GM11168 (cell line): ENCODE results near the gene BIVM.
"Not testable (repeated sequence)": the region's sequence is repeated elsewhere in the genome, so short reads cannot be mapped to it uniquely, and the experiment has no call there.

ENCODE experiments used
- in situ Hi-C: fragments of 300-500 bp; cut with MboI; formaldehyde crosslinking; loops from one replicate; pipeline ENCODE4 v1.12.0; 2022; ENCODE audit warnings: low sequenced_read_pairs; ENCODE audit not compliant: unreplicated experiment

The BIVM gene, protein sequence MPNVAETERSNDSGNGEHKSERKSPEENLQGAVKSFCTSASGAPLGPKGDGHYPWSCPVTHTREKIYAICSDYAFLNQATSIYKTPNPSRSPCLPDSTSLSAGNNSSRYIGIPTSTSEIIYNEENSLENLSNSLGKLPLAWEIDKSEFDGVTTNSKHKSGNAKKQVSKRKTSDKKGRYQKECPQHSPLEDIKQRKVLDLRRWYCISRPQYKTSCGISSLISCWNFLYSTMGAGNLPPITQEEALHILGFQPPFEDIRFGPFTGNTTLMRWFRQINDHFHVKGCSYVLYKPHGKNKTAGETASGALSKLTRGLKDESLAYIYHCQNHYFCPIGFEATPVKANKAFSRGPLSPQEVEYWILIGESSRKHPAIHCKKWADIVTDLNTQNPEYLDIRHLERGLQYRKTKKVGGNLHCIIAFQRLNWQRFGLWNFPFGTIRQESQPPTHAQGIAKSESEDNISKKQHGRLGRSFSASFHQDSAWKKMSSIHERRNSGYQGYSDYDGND

DNA sequence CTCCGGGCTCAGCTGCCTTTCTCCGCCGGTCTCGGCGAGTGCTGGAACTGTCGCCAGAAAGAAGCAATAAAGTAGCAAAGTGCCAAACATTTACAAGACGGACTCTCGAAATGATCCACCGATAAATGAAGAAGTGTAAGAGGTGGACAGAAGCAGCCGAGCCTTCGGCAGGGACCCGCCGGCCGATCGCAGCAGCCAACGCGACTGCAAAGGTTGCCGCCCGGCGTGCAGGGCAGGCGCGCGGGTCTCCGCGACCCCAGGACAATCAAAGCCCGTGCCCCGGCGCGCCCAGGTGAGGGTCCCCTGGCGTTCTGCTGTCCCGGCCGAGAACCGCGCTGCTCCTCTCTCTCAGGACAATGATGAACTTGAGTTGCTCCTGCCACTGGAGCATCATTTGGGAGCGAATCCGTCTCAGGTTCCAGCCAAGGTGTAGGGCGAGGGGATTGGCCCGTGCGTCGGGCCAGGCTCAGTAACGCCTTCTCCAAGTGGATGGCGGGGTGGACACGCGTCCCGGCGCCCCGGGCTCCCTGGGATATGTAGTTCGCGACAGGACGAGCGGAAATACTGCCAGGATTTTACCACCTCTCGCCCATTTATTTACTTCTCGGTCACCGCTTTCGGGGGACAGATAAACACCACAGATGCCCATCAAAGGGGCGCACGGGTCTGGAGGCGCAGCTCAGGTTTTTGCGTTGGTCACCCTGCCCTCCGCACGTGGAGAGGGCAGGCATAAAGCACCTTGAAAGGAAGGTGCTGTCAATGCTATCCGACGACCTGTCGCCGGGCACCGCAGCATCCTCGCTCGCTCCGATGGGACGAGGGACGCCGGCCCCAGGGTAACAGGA lies at the start of gene BIVM, which contains the start of gene POGLUT2:
Gene BIVM, plus strand, starts transcription at position 539 of the 845 bp plus-strand sequence. CDS start 8,149 bp downstream, outside the sequence.
Gene POGLUT2, minus strand, starts transcription at position 396 of the 845 bp plus-strand sequence. Its CDS starts 306 bp downstream, at position 90.
- in situ Hi-C loops, result no loop called here

DNA sequence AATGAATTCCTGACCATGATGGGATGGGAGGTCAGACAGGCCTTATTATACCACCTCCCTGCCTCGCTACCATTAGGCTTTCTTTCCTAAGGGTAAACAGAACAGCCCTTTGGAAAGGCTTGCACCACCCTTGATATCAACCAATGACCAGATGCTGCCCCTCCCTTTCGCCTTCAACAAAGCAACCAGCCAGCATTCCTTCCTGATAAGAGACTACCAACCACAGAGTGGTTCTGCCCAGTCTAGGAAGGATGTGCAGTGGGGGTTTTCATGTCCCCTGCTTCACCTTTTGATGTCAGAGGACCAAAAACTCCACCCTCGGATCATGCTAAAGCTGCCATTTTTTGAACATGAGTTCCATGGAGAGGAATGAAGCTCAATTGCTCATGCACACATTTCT lies 47.0 kb upstream of the BIVM start:
- in situ Hi-C loops, result no loop called here

DNA sequence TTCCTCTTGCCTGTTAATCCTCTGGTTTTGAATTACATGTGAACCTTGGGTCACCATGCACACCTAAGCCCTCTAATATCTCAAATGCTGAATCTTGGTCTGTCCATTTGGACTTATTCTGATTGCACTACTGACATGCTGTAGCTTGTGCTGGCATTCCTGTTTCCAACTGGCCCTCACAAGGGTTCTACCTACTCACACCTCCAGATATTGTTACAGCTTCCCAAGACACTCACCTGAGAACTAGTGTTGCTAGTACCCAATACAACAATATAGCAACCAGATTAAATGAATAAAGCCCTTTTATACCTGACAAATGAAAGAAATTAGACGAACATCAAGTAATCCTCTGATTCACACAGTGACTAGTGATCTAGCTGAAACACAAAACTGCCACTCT lies 41.9 kb upstream of the BIVM start:
- in situ Hi-C loops, result no loop called here

DNA sequence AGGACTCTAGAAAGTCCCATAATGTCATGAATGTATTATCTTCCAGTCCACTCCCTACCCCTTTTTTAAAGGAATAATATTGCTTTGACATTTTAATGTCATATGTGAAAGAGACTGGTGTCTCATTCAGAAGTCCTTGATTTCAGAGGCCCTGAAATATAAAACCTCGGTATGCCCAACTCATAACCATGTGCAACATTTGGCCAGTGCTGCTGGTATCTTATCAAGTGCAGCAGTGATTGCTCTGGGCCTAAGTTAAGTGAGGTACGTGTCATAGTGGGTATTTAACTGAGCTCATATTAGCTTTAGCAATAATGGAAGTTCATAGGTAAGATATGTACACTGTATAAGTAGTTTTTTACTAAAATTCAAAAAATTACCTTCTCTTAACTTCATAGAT lies 40.1 kb upstream of the BIVM start:
- in situ Hi-C loops, result no loop called here

DNA sequence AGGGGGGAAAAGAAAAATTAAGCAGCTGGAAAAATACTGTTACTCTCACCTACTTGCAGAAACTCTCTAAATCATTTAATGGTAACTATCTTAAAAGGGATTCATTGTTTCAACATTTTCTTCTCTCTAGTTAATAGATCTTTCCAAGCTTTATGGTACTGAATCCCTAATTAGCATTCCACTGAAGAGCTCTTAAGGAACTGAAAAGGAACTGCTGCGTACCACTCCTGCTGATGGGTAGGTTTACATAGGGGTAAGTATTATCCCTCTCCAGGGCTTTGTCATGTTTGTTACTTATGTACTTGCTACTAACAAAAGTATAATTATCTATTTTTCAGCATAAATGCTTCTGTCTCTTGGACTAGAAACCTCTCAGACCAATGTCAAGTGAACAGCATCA lies 37.8 kb upstream of the BIVM start:
- in situ Hi-C loops, result no loop called here

DNA sequence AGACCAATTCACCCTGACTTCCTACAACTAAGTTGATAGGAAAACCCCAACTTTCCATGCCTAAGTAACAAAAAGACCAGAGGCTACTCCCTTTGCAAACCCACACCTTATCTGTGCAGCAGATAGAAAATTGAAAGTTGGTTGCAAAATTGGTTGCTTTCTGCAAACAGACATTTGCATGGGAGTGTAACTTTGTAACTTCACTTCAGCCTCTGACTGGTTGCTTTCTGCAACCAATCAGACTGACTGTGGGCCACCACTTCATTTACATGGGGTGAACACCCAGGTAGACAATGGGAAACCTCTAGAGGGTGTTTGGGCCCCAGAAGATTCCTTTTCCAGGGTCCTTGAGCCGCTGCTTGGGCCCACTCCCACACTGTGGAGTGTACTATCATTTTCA lies 35.2 kb upstream of the BIVM start:
- in situ Hi-C loops, result no loop called here

DNA sequence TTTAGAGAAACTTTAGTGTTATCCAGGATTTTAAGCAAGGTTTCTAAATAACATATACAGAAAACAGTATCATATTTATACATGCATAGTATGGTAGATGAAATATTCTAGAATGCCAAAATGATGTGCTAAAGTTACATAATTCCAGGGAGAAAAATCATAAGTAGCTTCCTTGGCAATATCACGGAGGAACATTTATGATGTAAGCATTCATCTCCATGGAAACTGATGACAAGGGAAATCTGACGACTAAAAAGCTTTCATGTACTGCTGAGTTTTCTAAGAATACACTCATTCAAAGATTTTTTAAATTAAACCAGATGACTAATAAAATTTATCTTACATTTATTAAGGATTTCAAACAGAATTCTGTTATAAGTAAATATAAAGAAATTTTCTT lies 30.0 kb upstream of the BIVM start:
- in situ Hi-C loops, result no loop called here

DNA sequence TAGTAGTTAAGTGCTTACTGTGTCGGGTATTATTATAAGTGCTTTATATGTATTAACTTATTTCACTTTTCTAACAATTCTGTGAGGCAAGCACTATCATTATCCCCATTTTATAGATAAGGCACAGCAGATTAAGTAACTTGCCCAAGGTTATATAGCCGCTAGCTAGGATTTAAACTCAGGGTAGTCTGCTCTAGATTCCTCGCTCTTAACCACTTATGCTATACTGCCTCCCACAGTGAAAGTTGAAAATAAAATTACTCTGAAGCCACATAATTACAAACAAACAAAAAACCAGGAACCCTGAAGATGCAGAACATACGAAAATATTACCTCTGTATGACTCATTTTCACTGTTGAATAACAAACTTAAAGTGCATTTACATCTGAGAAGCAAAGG lies 29.2 kb upstream of the BIVM start:
- in situ Hi-C loops, result no loop called here

DNA sequence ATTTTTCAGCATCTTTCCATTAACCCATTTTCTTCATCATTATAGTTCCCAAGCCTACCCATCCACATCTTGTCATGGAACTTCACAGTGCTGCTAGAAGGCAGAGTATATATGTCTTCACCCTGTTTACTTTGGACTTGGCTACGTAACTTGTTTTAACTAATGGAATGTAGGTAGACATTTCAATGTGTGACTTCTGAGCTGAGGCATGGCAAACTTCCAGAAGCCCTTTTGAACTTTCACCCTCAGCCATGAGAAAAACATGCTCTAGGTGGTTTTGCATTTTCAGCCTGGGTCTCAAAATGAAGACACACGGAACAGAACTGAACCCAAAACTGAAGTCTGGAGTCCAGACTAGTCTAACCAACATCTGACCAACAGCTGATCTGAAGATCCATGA lies 28.5 kb upstream of the BIVM start:
- in situ Hi-C loops, result no loop called here

DNA sequence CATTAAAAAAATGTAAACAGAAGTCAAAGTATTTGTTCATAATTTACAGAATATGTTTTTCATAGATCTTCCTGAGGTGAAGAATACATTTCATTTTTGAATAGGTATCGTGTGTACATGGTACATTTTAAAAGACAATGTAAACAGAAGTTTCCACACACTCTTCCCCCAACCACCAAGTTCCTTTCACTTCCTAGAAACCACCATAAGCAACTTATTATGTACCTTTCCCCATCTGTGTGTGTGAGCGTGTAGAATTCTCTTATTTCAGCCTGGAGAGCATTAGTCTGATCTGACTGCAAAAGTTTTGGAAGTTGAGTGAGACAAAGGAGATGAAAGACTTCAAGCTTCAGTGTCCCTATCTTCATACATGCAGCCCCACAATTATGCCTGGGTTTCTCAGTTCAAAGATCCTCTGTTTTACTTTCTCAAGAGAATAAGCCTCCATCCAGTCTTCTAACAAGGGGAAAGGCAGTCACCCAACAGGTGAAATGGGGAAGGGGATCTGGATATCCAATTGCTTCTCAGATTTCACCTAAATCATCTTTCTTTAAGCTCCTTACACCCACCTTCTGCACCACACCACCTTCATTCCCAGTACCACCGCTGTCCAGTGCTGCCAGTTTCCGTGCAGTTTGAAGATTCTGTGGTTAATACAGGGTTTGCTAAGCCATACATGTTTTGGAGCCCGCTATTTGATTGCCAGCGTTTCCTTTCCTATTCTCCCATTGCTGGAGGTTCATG lies 27.4 kb upstream of the BIVM start:
- in situ Hi-C loops, result no loop called here

DNA sequence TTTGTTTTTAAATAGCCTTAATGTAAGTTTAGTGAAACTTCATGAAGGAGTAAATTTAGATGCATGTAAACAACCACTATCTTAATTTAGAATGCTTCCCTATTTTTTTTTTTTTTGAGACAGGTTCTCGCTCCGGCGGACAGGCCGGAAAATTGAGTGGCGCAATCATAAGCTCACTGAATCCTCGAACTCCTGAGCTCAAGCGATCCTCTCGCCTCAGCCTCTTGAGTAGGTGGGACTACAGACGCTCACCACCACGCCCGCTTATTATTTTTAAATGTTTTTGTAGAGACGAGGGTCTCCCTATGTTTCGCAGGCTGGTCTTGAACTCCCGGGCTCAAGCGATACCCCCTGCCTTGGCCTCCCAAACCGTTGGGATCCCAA lies 26.9 kb upstream of the BIVM start:
- in situ Hi-C loops, result no loop called here

DNA sequence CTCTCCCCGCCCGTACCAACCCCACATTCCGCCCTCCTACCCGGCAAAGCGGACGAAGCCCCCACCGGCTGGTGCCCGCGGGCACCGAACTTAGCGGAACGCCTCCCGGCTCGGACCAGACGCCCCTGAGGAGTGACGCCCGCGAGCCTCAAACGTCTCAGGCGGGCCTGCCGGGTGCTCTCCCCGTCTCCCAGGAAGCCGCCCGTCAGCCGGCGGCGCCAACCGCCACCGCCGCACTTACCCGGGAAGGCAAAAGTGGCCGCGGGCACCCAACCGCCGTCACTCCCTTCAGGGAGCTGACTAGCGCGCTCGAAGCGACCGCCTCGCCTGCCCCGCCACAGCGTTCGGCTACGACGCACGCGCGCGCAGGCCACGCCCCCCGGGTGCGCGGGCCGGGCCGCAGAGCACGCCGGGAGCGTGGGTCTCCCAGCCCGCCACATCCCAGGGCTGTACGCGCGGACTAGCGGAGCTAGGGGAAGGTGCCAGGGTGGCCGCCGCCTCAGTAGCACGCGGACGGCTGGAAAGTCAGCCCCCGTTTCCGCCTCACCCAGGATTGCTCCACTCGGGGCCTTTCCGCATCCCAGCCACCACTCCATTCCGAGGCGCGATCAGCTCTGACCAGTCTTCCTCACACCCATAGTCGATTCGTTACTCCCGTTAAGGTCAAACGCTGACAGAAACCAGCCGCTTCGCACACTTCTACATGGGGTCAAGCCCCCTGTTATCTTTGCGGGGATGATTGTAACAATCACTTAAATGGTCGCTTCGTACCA lies 25.3 kb upstream of the BIVM start, which contains the start of gene TEX30:
Gene TEX30, minus strand, starts transcription at position 346 of the 773 bp plus-strand sequence. CDS start 3,760 bp downstream, outside the sequence.
- in situ Hi-C loops, result no loop called here

DNA sequence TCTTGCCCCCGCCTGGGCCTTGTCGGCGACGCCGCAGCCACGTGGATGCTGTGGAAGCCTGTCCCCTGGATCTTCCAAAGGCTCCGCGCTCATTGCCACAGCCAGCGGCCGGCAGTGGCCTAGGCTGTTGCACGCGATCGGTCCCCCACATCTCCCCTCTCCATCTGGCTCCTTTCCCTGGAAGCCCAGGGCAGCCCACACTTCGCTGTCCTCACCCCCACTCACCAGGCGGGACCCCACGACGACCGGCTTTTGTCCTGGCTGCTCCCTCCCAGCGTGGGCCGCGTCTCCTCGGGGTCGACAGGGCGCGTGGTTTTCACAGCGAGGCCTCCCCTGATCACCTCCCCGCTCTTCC lies 24.7 kb upstream of the BIVM start:
- in situ Hi-C loops, result no loop called here

DNA sequence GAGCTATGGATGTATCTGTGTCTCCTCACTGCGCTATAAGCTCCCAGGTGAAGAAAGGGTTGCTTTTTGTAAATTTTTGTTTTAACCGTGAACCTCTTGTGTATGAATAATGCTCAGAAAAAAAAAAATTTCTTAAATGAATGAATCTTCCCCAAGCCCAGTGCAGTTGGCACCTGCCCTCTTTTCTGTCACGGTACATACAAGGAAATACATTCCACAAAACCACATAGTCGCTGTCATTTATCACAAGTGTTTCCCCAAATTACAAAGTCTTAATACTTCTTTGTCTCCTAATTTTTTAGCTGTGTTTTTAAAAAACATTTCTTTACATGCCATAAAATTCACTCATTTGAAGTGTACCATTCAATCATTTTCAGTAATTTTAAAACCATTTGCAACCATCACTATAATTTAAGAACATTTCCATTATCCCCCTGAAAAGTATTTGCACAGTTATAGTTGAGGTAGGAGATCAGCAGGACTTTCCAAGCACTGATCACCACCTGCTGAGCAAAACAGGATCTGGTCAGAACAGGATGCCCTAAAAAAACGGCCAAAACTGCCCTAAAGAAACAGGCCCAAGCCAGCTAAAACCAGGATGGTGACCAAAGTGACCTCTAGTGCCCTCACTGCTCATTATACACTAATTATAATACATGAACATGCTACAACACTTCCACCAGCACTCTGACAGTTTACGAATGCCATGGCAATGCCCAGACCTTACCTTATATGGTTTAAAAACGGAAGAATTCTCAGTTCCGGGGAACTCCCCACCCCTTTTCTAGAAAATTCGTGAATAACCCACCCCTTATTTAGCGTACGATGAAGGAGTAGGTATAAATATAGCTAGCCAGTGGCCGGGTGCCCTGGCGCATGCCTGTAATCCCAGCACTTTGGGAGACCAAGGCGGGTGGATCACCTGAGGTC lies 24.1 kb upstream of the BIVM start:
- in situ Hi-C loops, result no loop called here

DNA sequence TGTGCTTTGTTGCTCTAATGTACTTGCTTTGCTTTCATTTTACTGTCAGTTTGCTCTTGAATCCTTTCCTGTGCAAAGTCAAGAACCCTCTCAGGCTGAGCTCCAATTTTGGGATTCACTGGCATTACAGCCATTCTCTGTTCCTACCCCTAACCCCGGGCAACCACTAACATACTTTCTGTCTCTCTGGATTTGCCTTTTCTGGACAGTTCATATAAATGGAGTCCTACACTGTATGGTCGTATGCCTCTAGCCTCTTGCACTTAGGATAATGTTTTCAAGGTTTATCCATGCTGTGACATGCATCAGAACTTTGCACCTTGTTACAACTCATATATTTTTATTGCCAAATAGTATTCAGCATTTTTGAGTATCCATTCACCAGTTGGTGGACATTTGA lies 22.6 kb upstream of the BIVM start:
- in situ Hi-C loops, result no loop called here

DNA sequence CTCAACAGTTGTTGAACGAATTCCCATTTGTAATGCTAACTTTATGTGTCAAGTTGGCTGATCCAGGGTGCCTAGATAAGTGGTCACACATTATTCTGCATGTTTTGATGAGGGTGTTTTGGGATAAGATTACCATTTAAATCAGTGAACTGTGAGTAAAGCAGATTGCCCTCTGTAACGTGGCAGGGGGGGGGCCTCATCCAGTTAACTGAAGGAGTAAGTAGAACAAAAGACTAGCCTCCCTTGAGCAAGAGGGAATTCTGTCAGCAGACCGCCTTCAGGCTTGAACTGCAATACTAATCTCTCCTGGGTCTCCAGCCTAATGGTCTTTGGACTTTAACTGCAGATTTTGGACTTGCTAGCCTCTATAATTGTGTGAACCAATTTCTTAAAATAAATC lies 21.2 kb upstream of the BIVM start:
- in situ Hi-C loops, result no loop called here

DNA sequence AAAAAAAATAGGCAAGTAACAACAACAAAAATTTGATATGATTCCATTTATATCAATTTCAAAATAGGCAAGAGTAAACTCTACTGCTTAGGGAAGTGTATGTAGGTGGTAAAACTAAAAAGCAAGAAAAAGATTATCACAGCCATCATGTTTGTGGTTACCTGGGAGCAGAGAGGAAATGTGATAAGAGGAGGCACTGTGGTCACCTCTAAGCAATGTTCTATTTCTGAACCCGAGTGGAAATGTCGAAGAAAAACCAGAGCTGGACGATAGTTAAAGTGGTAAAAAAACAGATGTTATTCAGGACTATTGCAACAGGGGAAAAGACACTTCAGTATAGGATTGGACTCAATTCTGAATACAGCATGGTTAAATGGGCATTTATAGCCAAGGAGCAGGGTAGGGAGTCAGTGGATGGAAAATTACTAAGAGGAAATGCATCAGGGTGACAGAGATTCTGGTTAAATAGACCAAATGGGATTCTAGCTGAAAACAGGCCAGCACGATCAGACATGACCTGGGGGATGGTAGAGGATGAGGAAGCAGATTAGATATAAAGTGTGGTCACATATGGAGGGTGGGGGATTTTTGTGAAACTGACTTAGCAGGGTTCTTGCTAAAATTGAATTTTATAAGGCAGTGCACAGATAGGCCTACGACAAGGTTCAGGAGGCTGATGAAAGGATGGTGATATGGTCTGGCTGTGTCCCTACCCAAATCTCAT lies 19.3 kb upstream of the BIVM start:
- in situ Hi-C loops, result no loop called here

DNA sequence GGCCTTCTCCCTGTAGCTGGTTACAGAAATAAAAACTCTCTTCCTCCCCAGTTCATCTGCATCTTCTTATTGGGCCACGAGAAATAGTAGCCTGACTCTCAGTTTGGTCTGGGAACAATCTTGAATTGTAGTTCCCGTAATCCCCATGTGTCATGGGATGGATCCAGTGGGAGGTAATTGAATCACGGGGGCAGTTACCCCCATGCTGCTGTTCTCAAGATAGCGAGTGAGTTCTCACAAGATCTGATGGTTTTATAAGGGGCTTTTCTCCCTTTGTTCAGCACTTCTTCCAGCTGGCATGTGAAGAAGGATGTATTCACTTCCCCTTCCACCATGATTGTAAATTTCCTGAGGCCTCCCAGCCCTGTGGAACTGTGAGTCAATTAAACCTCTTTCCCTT lies 18.3 kb upstream of the BIVM start:
- in situ Hi-C loops, result not testable (repeated sequence)
